Fibroblast of lung (primary cell): ENCODE results near the gene LASP1NB.

ENCODE experiments used
- EZH2 ChIP-seq: IDR thresholded peaks from 2 replicates; pipeline ENCODE4 v1.5.1; 2012; ENCODE audit warnings: low read length, control low read depth, mild to moderate bottlenecking; ENCODE audit errors: missing control alignments
- TF ChIP-seq, protein P1 (sequence below), 2 donors: IDR thresholded peaks in 1 of 2; conservative IDR thresholded peaks in 1 of 2; 1 replicate in 1 of 2; 2 replicates in 1 of 2; pipeline ENCODE4 v1.5.1; 2011 to 2012; ENCODE audit warnings: low read length in 2 of 2, control low read depth in 1 of 2, inconsistent platforms in 1 of 2, low read depth in 1 of 2, mild to moderate bottlenecking in 1 of 2

DNA sequence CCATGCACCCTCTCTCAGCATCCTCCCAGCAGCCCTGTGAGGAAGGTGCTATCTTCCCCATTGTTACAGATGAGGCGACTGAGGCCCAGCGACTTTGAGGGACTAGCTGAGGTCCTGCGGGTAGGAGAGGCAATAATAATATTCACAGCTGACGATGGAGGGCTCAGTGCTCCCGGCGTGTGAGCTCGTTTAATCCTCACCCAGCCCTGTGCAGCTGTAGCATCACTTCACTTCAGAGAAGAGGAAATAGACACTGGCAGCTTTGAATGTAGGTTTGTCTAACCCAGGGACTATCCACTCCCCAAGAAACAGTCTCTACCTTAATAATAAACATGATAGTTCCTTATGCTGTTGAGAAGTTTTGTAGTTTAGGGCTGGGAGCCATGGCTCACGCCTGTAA, 34.0 kb upstream of the LASP1NB start:
- TF ChIP-seq, protein P1, sequence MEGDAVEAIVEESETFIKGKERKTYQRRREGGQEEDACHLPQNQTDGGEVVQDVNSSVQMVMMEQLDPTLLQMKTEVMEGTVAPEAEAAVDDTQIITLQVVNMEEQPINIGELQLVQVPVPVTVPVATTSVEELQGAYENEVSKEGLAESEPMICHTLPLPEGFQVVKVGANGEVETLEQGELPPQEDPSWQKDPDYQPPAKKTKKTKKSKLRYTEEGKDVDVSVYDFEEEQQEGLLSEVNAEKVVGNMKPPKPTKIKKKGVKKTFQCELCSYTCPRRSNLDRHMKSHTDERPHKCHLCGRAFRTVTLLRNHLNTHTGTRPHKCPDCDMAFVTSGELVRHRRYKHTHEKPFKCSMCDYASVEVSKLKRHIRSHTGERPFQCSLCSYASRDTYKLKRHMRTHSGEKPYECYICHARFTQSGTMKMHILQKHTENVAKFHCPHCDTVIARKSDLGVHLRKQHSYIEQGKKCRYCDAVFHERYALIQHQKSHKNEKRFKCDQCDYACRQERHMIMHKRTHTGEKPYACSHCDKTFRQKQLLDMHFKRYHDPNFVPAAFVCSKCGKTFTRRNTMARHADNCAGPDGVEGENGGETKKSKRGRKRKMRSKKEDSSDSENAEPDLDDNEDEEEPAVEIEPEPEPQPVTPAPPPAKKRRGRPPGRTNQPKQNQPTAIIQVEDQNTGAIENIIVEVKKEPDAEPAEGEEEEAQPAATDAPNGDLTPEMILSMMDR (conservative IDR thresholded peaks at IDR 0.05 in 1 of 2, IDR thresholded peaks at IDR 0.05 in 1 of 2; ENCODE audit: low read depth in 1 of 2, low read length in 2 of 2): no peak
- no peak for TF ChIP-seq EZH2
